NK-92 treated with Interleukin-12 subunit alpha and Interleukin-12 subunit beta, amount 100 ng/mL, for 24 hours (cell line): ENCODE results near the gene VPS51.
A peak's percentile ranks its signal among the peaks of the same experiment; 100 is the strongest.

ENCODE experiments used
- DNase-seq: peaks from one replicate; lab custom pipeline; 2025; lab: John Stamatoyannopoulos, UW

VPS51 gene

GRCh38 chr11:65120831-65121230, 24.8 kb downstream of the VPS51 start:
- no peak for DNase-seq

- no peak for DNase-seq
Measured at GRCh38 chr11:65121447-65121864, 25.4 kb downstream of the VPS51 start.

GRCh38 chr11:65121865-65122696, 26.1 kb downstream of the VPS51 start, which contains the start of the genes FAU and MRPL49:
TSS of gene FAU (minus strand) at chr11:65122134. CDS start at chr11:65121813, 321 bp downstream.
TSS of gene MRPL49 (plus strand) at chr11:65122321. CDS start at chr11:65122347, 26 bp downstream.
- peak; percentile 99 for DNase-seq

GRCh38 chr11:65124480-65125196, 28.6 kb downstream of the VPS51 start:
- DNase-seq, result no peak

- no peak for DNase-seq
Measured at GRCh38 chr11:65125197-65126056, 29.4 kb downstream of the VPS51 start.

- no peak for DNase-seq
Measured at GRCh38 chr11:65126624-65127274, 30.7 kb downstream of the VPS51 start.

- no peak for DNase-seq
Measured at GRCh38 chr11:65127473-65128181, 31.6 kb downstream of the VPS51 start.

DNA sequence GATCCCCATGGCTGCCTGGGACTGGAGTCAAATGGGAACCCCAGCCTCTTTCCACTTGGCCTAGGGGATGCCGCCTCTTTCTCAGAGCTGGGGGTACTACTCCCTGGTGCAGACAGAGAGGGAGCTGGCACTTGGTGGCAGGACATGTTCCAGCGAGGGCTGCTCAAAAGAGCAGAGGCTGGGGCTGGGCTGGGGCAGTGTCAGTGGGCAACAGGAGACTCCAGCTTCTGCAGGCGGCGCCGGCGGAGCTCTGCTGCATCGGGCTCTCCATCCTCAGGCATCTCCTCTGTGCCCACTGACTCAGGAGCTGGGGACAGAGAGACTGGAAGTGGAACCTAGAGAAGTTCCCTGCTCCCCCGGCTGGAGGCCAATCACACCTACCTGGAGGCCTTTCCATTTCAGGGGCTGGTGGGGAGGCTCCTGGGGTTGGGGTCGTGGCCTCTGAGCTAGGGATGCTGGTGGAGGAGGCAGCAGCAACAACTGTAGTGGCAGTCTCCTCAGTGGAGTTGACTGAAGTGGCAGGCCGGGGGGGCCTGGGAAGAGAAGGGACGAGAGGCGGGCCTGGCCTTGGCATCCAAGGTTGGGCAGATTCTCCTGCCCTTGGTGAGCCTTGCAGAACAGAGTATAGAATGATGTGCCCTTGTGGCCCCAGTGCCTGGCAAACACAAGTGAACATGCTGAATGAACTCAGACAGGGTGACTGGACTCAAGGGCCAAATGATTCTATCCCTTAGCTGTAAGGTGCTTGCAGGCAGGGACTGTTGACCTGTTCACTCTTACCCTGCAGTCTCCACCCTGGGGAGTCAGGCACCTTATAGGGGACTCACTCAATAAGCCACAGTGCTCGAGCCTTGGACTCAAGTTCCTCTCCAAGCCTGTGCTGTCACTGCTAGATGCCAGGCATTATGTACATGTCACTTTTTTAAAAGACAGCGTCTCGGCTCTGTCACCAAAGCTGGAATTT, 32.5 kb downstream of the VPS51 start:
- no peak for DNase-seq

GRCh38 chr11:65129649-65130441, 33.8 kb downstream of the VPS51 start:
- no peak for DNase-seq

- DNase-seq, result no peak
Measured at GRCh38 chr11:65130631-65131416, 34.8 kb downstream of the VPS51 start.

DNA sequence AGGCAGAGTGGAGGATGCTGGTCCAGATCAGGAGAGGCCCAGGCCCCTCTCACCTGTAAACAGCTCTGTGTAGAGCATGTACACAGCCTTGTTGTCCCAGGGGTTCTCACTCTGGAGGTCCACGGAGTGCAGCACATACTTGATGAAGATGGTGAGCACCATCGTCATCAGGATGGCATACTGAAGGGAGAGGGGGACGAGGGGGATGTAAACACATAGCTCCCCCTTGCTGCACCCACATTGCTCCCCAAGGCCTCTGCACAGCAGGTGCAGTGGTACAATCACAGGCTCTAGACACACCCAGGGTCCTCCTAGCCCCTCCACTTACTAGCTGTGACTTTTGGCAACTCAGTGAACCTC, 35.4 kb downstream of the VPS51 start:
- DNase-seq, result no peak

DNA sequence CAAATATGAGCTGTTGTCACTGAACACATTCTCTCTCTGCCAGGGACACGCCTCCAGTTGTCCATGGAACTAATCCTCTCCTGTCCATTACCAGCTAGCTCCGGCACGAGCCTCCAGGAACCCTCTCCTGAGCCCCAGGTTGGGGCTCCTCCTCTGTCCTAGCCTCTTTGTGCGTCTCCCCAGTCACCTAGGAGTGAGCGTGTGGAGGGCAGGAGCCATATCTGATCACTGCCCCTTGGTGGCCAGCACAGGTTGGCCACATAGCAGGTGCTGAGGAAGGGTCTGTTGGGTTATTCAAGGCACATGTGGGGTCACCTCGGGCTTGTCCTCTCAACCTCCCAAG, 35.9 kb downstream of the VPS51 start:
- DNase-seq, result no peak

DNA sequence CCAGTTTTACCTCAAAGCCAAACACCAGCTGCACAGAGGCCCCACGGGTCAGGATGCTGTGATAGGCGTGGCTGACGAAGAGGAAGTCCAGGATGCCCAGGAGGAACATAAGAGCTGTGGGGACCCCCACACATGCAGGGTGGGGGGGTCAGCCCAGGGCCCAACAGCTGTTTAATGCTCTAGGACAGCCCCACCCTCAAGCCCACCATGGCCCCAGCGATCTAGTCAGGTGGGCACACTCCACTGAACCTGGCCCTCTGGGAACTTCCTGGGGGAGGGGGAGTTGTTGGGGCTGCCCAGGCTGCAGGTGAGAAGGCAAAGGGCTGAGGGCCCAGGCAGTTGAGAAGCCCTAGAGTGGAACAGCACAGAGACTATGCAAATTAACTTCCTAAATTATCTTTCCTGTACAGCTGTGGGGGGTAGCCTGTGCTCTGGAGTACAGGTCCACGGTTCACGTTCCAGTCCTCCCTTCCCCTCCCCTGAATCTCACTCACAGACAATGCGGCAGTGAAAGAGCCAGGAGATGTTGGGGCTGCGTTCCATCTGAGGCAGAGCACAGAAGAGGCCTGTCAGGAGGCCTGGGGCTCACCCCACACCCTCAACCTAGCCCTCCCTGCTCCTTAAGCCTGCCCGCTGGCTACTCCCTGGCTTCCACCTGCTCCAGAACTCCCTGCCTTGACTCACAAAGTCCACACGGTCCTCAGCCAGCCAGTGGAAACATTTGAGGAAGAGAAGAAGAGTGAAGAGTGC, 36.4 kb downstream of the VPS51 start:
- no peak for DNase-seq

DNA sequence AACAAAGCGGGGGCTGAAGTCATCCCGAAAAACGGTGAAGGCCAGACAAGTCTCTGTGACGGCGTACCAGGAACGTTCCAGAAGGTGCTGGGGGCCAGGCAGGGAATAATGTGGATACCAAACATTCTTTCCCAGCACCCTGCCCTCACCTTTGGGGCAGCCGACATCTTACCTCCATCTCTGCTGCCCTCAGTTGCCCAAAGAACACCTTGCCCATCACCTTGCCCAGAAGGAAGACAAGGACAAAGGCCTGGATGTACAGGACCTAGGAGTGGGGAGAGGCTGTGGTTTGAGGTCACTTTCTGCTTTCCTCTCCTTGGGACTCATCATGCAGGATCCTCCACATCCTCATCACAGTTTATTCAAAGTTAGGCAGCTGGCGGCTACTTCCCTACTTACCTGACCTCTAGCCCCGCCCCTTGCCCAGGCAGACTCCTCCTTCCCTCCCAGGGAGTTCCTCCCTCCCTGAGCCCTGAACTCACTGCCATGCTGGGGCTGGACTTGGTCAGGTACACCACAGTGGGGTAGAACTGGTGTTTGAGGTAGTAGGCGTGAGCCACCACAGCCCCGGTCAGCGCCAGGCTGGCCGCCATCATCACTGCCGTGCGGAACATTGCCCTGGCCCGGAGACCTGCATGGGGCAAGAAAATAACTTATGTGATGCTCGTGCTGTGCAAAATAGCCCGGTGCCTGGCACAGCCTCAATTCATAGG, 37.1 kb downstream of the VPS51 start:
- DNase-seq, result no peak

GRCh38 chr11:65133724-65134123, 37.7 kb downstream of the VPS51 start:
- no peak for DNase-seq

- peak; percentile 84 for DNase-seq
Measured at GRCh38 chr11:65134240-65134951, 38.4 kb downstream of the VPS51 start, which contains the start of gene SYVN1. TSS of gene SYVN1 (minus strand) at chr11:65134519. CDS start at chr11:65133601, 918 bp downstream.
